Activated naive CD4-positive, alpha-beta T cell treated with anti-CD3 and anti-CD28 coated beads, Interleukin-2, amount 50 U/mL, for 72 hours (primary cell): ENCODE results near the gene ASTN2. TPM values are rescaled to one million over a fixed set of nuclear protein-coding genes. Genes with fewer than 3 reads are reported as not detected.
A peak's percentile ranks its signal among the peaks of the same experiment; 100 is the strongest.

Experiments used
- ATAC-seq, 2 donors: fragments of 150-1000 bp; cut with Tn5 transposase; 2 replicates each; pipeline ENCODE4 v1.10.0; 2021; ENCODE audit warnings: mild to moderate bottlenecking in 2 of 2, moderate library complexity in 2 of 2
- DNase-seq, 2 donors: peaks; one replicate each; pipeline ENCODE4 v3.0.0; 2021 to 2022; ENCODE audit warnings: low spot score in 2 of 2
- H3K27ac Mint-ChIP-seq, 2 donors: one replicate each; pipeline ENCODE4 v1.8.0; 2022; ENCODE audit warnings: mild to moderate bottlenecking in 2 of 2, mixed read lengths in 2 of 2
- H3K36me3 Mint-ChIP-seq, 2 donors: one replicate each; pipeline ENCODE4 v1.8.0; 2022; ENCODE audit warnings: mixed read lengths in 2 of 2
- H3K9me3 Mint-ChIP-seq, 2 donors: one replicate each; pipeline ENCODE4 v1.8.0; 2022; ENCODE audit warnings: mixed read lengths in 2 of 2
- total RNA-seq, 2 donors: library from RNA; stranded (reverse); gene quantifications; one replicate each; pipeline ENCODE4 v1.2.3, GENCODE V29; 2022

The ASTN2 gene
- total RNA-seq, 2 donors from 2014 or later, result 4.5 to 5.4 TPM

DNA sequence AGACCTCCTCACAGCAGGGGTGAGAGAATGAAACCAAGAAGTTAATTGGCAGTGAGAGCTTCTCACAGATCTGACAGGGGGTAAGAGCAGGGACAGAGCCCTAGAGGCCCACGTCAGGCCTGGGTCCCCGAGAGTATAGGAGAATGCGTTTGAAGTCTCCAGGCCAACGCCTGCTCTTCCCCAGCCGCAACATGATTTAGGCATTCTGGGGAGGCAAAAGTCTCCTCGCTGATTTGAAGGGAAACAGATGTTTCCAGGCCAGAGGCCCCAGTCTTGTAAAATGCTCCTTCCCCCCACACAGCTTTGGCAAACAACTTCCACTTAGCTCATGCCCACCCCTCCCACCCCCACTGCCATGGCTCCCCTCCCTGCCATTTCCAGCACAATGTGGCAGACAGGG lies 966.9 kb downstream of the ASTN2 start:
- Mint-ChIP-seq H3K9me3 (no peaks in the 10 kb centered on the region), H3K36me3 (no peaks in the 10 kb centered on the region), H3K27ac (no peak overlapping the region)
- ATAC-seq (no peak), DNase-seq (no peak)

DNA sequence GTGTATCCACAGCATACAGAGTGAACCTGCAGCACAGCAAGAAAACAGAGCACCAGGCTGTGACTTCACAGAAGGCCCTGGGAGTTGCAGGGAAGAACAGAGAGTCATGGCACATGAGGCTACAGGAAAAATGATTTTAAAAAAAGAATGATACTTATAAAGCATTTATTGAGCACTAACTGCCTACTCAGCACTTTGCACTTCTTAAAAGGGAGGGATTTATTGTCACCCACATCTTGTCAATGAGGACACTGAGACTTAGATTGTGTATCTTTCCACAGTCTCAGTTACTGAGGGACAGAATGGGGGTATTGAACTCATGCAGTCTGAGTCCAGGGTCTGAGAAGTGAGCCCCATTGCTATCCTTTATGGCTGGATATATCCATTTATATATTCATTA lies 972.3 kb downstream of the ASTN2 start:
- Mint-ChIP-seq H3K9me3 (no peaks in the 10 kb centered on the region), H3K36me3 (peaks cover 16 to 30% of the 10 kb centered on the region in 2 donors), H3K27ac (no peak overlapping the region)
- ATAC-seq, result no peak
- no peak for DNase-seq

DNA sequence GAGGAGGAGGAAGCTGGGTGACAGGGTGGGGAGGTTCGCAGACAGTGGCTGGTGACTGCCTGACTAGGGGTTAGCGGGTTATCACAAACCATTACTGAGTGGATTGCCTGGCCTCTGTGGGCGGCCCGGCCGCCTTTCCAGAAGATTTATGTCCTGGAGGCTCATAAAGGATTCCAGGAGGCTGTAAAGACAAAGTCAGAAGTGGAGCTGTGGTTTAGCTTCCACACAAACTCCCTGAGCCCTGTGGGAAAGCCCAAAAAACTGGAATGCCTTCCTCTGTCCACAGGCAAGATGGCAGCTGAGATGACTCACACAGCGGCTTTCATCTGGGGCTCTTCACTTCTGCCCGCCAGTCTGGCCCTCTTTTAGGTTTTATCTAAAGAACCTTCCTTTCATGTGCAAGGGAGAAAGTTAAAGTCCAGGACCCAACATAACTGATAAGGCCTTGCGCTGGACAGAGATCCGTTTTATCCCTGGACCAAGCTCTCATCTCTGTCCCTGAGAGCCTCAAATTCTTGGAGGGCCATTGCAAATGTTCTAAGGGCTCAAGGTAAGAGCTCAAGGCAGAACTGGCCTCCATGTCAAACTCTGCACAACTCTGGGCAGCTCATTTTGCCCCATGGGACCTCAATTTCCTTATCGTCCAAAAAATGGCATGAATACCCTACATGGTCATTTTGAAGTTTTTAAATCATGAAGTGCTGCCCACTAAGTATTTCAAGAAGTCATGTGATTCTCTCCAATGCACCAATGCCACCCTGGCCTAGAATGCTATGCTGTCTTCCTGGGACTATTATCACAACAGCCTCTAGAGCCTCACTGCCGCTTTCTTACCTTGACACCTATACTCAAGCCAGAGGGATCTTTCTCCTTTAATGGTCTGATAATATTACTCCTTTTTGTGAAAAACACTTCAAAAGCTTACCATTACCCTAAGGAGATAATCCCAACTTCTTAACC lies 977.2 kb downstream of the ASTN2 start:
- Mint-ChIP-seq H3K27ac (no peak overlapping the region), H3K9me3 (no peaks in the 10 kb centered on the region), H3K36me3 (peaks cover 16 to 30% of the 10 kb centered on the region in 2 donors)
- DNase-seq (no peak), ATAC-seq (no peak)

DNA sequence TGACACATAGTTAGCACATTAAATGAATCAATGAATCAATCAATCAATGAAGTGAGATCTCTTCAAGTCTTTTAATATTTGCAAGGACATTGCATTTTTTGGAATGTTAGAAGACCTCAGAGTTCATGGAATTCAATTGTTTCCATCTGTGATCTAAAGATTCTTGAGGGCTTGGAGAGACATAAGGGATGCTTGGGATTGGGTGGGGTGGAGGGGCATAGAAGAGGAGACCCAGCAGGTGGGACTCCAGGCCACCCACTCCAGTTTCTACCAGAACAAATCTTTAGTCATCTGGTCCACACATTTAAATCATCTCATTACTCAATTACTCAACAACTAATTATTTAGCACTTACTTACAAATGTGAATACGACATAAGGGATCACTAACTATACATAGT lies 978.7 kb downstream of the ASTN2 start:
- no peak for ATAC-seq
- peaks cover 16 to 20% of the 10 kb centered on the region in 2 donors for H3K36me3 Mint-ChIP-seq
- H3K9me3 Mint-ChIP-seq, result no peaks in the 10 kb centered on the region
- no peak for DNase-seq
- no peak overlapping the region for H3K27ac Mint-ChIP-seq

DNA sequence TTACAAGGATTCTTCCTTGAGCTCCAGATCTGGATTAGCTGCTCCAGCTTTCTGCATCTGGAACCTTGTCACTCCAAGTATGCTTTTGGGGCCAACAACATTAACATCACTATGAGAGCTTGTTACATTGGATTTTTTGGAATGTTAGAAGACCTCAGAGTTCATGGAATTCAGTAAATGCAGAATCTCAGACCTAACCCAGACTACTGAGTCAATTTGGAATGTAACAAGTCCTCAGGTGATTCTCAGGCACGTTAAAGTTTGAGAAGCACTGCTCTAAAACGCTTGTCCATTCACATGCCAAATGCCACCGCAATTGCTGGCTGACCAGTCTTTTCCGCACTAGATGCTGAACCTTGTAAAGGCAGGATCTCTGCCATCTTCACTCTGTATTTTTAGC lies 979.2 kb downstream of the ASTN2 start:
- Mint-ChIP-seq H3K36me3 (peaks cover 15 to 19% of the 10 kb centered on the region in 2 donors), H3K9me3 (no peaks in the 10 kb centered on the region), H3K27ac (no peak overlapping the region)
- ATAC-seq (no peak), DNase-seq (no peak)

DNA sequence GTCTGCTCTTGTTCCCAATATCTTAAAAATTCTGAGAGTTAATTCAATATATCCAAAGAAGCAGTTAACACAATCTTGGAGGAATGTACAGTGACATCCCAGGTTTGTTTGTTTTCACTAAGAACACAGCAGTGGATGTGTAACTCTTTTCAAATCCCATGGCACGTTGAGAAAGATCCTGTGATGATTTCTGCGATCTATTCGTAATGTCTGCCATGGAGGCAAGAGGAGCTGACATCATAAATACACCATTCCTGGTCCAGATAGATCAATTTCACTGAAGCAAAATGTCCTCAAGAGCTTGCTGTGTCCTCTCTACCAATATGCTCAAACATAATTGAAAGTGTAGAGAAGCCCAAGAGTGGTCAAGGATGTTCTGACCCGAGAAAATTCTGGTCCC lies 980.5 kb downstream of the ASTN2 start:
- H3K27ac Mint-ChIP-seq, result no peak overlapping the region
- no peak for DNase-seq
- no peaks in the 10 kb centered on the region for H3K9me3 Mint-ChIP-seq
- peaks cover 8 to 10% of the 10 kb centered on the region in 2 donors for H3K36me3 Mint-ChIP-seq
- ATAC-seq, result no peak

DNA sequence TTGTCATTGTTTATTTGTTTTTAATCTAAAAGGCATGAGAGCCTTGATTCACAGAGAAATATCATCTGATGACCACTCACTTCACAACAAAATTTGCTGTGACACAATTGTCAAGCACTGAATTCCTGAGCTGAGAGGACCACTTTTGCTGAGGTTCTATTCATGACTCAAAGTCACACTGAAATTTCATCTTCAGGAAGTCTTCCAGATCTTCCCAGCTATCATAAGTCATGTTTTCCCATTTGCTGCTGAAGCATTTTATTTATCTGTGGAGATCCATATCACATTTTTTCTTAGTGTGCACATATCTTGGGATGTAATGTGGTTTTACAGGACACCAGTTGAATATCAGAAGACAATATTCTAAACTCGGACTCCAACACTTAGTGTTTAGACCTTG lies 982.8 kb downstream of the ASTN2 start:
- H3K9me3 Mint-ChIP-seq, result no peaks in the 10 kb centered on the region
- no peak overlapping the region for H3K27ac Mint-ChIP-seq
- ATAC-seq (no peak), DNase-seq (no peak)
- peaks cover 0 to 6% of the 10 kb centered on the region in 2 donors for H3K36me3 Mint-ChIP-seq

DNA sequence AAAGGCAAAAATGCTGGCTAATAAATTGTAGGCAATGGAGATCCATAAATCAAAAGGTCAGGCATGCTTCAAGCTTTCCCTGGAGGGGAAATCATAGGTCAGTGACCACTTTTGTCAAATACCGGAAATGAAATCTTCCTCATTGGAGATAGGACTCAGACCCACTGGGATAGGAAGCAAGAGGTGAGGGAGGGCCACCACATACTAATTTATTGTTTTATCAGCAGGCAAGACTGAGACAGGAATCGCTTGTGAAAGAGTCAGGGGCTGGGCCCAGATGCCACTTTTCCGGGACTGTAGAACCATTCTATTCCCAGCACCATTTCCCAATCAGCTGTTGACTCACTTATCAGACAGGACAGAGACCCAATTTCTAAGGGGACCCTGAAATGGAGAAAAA lies 984.0 kb downstream of the ASTN2 start:
- H3K27ac Mint-ChIP-seq, result no peak overlapping the region
- DNase-seq (no peak), ATAC-seq (no peak)
- H3K9me3 Mint-ChIP-seq, result no peaks in the 10 kb centered on the region
- H3K36me3 Mint-ChIP-seq, result peaks cover 0 to 8% of the 10 kb centered on the region in 2 donors

DNA sequence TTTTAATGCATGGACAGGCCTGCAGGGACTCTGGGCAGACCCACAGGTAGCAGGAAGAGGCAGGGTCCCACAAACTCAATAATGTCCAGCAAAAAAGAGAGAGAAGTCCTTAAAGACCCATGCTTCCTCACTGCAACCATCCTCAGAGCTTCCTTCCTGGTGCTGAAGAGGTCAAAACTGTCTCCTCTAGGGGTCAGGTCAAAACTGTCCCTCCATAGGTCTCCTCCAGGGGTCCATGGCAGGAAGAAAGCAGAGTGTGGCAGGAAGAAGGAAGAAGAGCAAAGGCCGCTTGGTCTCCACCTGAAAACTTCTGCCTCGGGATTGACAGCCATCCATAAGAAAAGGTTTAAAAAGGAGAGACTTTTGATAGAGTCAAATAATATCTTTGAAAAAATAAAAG lies 989.6 kb downstream of the ASTN2 start:
- no peak for ATAC-seq
- H3K36me3 Mint-ChIP-seq, result peaks cover 0 to 15% of the 10 kb centered on the region in 2 donors
- no peaks in the 10 kb centered on the region for H3K9me3 Mint-ChIP-seq
- no peak for DNase-seq
- no peak overlapping the region for H3K27ac Mint-ChIP-seq

DNA sequence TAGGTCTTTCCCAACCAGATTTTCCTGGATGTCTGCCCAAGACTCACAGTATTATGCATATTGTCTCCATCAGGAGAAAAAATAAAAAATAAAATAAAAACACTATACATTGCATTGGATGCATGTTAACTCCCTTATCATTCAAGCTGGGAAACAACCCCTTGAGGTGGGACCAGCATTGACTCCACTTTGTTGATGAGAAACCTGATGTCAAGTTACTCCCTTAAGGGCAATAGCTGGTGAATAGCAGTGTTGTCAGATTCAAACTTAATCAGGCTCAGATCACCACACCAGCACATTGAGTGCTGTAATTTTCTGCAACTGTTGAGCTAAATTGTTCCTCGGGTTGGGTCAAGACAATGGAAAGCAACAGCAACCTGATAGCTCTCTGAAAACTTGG lies 991.7 kb downstream of the ASTN2 start:
- H3K36me3 Mint-ChIP-seq, result peaks cover 0 to 19% of the 10 kb centered on the region in 2 donors
- DNase-seq (no peak), ATAC-seq (no peak)
- H3K9me3 Mint-ChIP-seq, result no peaks in the 10 kb centered on the region
- H3K27ac Mint-ChIP-seq, result no peak overlapping the region

DNA sequence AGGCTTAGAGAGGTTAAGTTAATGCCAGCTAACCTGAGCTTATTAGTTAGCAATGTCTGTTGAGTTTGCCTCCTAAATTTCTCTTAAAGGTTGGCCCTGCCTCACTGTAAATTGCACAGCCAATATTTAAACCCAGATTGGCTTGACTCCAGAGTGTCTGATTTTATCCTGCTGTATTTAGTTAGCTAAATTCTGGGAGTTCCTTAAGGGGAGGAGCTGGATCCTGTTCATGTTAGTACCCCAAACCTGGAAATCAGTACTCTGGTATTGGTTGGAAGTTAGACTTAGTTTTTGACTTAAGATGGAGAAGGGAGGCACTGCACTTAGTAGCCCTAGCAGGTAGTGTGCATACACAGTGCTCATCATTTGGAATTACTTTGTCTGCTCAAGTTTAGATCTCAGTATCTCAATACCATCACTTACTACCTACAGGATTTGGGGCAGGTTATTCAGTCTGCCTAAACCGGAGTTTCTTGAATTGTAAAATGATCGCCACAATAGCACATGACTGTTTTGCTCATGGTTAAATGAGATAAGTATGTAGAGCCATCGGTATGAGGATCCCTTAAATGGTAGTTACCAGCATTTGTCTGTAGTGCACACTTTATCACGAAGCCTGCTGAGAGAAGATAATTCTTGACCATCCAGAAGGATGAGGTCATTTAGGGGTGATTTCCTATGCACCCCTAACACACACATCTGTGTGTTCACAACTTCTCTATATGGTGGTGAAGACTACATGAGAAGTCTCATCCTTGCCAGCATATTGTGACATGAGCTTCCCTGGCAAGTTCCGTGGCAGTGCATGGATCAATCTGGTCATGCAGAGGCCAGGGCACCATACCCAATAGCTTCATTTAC lies 992.5 kb downstream of the ASTN2 start:
- Mint-ChIP-seq H3K27ac (no peak overlapping the region), H3K9me3 (no peaks in the 10 kb centered on the region), H3K36me3 (peaks cover 0 to 14% of the 10 kb centered on the region in 2 donors)
- DNase-seq (no peak), ATAC-seq (no peak)

DNA sequence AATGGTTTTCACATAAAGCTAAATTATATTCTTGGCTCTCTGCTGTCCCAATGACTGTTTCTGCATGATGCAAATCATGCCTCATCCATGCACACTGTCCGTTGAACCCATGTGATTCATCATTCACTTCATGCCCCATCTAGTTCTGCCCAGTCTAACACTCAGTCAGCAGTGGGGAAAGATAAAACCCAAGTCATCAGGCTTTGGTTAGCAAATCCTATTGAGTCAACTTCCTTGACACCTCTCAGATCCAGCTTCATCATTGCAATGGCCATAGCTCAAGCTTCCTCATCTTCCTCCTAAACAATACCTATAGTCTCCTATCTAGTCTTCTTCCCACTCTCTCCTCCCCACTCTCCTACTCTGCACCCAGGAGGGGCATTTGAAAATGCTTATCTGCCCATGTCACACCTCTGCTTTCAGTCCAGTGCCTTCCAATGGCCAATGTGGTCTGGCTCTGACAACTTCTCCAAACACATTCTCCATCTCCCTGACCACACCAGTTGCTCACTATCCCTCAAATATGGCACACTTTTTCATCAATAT lies 993.8 kb downstream of the ASTN2 start:
- ATAC-seq (peak in 1 of 2 donors; percentile 36), DNase-seq (no peak)
- peaks cover 0 to 17% of the 10 kb centered on the region in 2 donors for H3K36me3 Mint-ChIP-seq
- H3K9me3 Mint-ChIP-seq, result no peaks in the 10 kb centered on the region
- H3K27ac Mint-ChIP-seq, result no peak overlapping the region

DNA sequence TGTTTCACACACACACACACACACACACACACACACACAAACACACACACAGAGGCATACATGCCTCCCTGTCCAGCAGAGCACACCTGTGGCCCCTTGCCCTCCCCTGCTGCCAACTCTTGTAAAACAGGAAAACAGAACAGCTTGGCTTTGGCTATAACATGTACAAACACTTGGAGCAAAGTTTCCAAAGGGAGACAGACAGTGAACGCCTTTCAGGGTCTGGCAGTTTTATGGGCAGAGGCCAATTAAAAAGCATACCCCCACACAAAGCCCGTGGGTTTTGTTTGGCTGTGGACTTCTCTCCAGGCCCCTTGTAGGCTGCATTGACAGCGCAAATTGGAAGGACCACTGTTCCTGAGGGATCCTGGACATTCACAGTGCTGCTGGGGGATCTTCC lies 995.7 kb downstream of the ASTN2 start:
- DNase-seq (no peak), ATAC-seq (no peak)
- Mint-ChIP-seq H3K27ac (peak overlapping the region in 1 of 2 donors; percentile 23), H3K36me3 (peaks cover 0 to 8% of the 10 kb centered on the region in 2 donors), H3K9me3 (no peaks in the 10 kb centered on the region)

DNA sequence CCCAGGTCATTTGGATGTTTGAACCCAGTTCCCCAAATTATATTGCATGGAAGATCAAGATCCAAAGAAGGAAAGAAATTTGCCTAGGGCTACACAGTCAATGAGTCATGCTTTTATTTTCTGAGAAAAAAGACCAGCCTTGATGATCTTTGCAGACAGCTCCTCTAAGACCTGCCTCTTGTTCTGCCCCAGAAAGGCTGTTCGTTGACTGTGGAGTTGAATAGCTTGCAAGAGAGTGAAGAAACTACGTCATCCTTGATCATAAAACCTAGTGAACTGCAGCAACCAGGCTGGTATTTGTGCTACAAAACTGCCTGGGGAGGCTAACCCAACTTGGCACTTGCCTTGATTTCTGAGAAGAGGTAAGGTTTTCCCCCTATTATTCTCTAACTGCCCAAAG lies 997.4 kb downstream of the ASTN2 start:
- H3K27ac Mint-ChIP-seq, result no peak overlapping the region
- DNase-seq, result no peak
- H3K9me3 Mint-ChIP-seq, result no peaks in the 10 kb centered on the region
- no peak for ATAC-seq
- peaks cover 0 to 8% of the 10 kb centered on the region in 2 donors for H3K36me3 Mint-ChIP-seq

DNA sequence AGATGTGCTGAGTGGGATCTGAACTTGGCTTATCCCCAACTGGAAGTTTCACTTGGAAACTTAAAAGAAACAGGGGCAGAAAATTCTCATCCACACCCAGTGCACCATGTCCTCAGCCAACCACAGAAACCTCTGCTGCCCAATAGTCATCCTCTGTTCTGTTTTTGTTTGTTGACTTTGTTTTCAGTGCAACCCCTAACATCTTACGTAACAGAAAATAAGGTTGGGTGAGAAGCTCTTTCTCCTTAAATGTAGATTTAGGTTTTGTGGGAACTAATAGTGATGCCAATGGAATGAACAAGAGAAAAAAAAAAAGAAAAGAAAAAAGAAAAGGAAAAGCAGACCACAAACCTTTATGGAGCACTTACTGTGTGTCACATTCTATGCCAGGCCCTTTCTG lies 998.4 kb downstream of the ASTN2 start:
- ATAC-seq (no peak), DNase-seq (no peak)
- no peak overlapping the region for H3K27ac Mint-ChIP-seq
- no peaks in the 10 kb centered on the region for H3K9me3 Mint-ChIP-seq
- peaks cover 0 to 8% of the 10 kb centered on the region in 2 donors for H3K36me3 Mint-ChIP-seq

DNA sequence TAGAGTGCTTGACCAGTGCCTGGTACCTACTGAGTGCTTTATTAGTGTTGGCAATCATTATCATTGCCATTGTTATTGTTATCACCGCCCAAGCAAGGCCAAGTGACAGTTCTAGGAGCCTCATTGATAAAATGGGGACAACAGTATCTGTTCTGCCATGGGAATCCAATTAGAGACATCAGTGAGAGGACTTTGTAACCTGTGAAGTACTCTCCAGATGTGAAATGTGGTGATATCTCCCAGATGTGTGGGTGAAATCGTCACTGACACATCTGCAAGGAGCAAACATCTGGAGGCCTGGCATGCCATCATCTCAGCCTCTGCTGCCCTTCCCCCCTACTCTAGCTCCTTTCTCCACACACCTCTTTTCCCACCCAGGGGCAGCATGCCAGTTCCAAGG lies 1000.5 kb downstream of the ASTN2 start:
- H3K27ac Mint-ChIP-seq, result no peak overlapping the region
- H3K36me3 Mint-ChIP-seq, result peaks cover 0 to 4% of the 10 kb centered on the region in 2 donors
- ATAC-seq (no peak), DNase-seq (no peak)
- no peaks in the 10 kb centered on the region for H3K9me3 Mint-ChIP-seq

DNA sequence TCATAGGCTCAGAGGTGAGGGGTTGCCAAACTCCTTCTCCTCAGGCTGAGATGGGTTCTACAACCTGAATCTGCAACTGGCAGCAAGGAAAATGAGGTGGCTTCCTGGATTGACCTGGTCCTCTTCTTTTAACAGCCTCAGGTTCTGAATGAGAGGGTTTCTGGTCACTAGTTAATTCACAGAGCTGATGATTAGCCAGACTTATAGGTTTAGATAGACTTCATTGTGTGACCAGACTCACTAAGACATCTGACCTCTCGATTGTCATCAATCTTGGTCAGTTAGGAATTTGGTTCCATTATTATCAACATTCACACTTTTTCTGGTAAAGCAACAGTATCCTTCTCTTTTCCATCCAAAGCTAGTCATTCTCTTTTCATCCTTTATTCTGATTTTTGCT lies 1003.4 kb downstream of the ASTN2 start:
- ATAC-seq, result no peak
- DNase-seq, result no peak
- H3K27ac Mint-ChIP-seq, result no peak overlapping the region

More for the DNA sequence above, 1003.4 kb downstream of the ASTN2 start:
- no peaks in the 10 kb centered on the region for H3K9me3 Mint-ChIP-seq
- H3K36me3 Mint-ChIP-seq, result peaks cover 0 to 8% of the 10 kb centered on the region in 2 donors
